COR-L47 (cell line): Measurements from ENCODE around the gene HRH2.
"Not testable (repeated sequence)": the region's sequence is repeated elsewhere in the genome, so short reads cannot be mapped to it uniquely, and the experiment has no call there.

Experiments
- DNase-seq: peaks from one replicate; lab custom pipeline; 2025; lab: John Stamatoyannopoulos, UW

HRH2 gene

GRCh38 chr5:175649967-175650366 is 7.9 kb upstream of the HRH2 start:
- DNase-seq: no peak

GRCh38 chr5:175650430-175651205 is 7.3 kb upstream of the HRH2 start:
- not testable (repeated sequence) for DNase-seq

GRCh38 chr5:175652741-175653663 is 4.9 kb upstream of the HRH2 start:
- DNase-seq: no peak

GRCh38 chr5:175653763-175654162 is 4.1 kb upstream of the HRH2 start:
- no peak for DNase-seq

GRCh38 chr5:175654339-175654738 is 3.5 kb upstream of the HRH2 start:
- no peak for DNase-seq

GRCh38 chr5:175654807-175655206 is 3.1 kb upstream of the HRH2 start:
- no peak for DNase-seq

- DNase-seq: no peak
These were observed 2.5 kb upstream of the HRH2 start for GRCh38 chr5:175655411-175655810.

GRCh38 chr5:175656966-175657365 is 905 bp upstream of the HRH2 start:
- DNase-seq: no peak

GRCh38 chr5:175658299-175659145 is 651 bp downstream of the HRH2 start:
- no peak for DNase-seq

- DNase-seq: no peak
These were observed 1.8 kb downstream of the HRH2 start for GRCh38 chr5:175659546-175660253.

- DNase-seq: no peak
These were observed 5.6 kb downstream of the HRH2 start for GRCh38 chr5:175663186-175664184.

GRCh38 chr5:175664723-175665122 is 6.9 kb downstream of the HRH2 start:
- DNase-seq: no peak

- DNase-seq: no peak
These were observed 8.3 kb downstream of the HRH2 start for GRCh38 chr5:175666216-175666615.

GRCh38 chr5:175668006-175668405 is 10.1 kb downstream of the HRH2 start:
- DNase-seq: no peak

GRCh38 chr5:175670372-175670771 is 12.5 kb downstream of the HRH2 start:
- no peak for DNase-seq

GRCh38 chr5:175671013-175671412 is 13.1 kb downstream of the HRH2 start:
- no peak for DNase-seq

GRCh38 chr5:175672976-175673648 is 15.2 kb downstream of the HRH2 start:
- DNase-seq: no peak

GRCh38 chr5:175674731-175675346 is 17.0 kb downstream of the HRH2 start:
- no peak for DNase-seq

- DNase-seq: no peak
These were observed 18.0 kb downstream of the HRH2 start for GRCh38 chr5:175675873-175676272.
